H1 (cell line): ENCODE measurements around the gene DYRK1A. TPM values are rescaled to one million over a fixed set of nuclear protein-coding genes. Genes with fewer than 3 reads are reported as not detected.

Experiments used
- CTCF ChIA-PET: fragments of 300-600 bp; sonication (Branson Sonifier 250); formaldehyde crosslinking; loops from one replicate; lab custom pipeline; 2021; ENCODE audit not compliant: partially characterized antibody; lab: Charles Lee
- POLR2A ChIA-PET: fragments of 300-600 bp; sonication (Branson Sonifier 250); formaldehyde crosslinking; loops from one replicate; lab custom pipeline; 2021; ENCODE audit warnings: inconsistent platforms; ENCODE audit not compliant: partially characterized antibody; lab: Charles Lee
- DNase-seq, 2 experiments: peaks; one replicate each; pipeline versions ENCODE4 v3.0.0 to v3.0.0-alpha.2; 2010 to 2022; ENCODE audit warnings: low spot score in 2 of 2, low read depth in 1 of 2, mixed read lengths in 1 of 2
- FAIRE-seq: peaks from 2 replicates; lab custom pipeline; 2011; peaks lifted over from hg19 to GRCh38; lab: Jason Lieb, UNC
- H2AFZ ChIP-seq: 2 replicates; pipeline ENCODE4 v1.8.1; 2012; ENCODE audit warnings: low read length, inconsistent platforms
- H2AK5ac ChIP-seq: 2 replicates; pipeline ENCODE4 v1.6.1; 2013; ENCODE audit warnings: low read depth, low read length
- H2BK120ac ChIP-seq: replicated peaks from 2 replicates; pipeline ENCODE3; 2013; ENCODE audit warnings: low read depth, low read length, inconsistent platforms
- H2BK12ac ChIP-seq: 2 replicates; pipeline ENCODE4 v1.6.1; 2013; ENCODE audit warnings: low read depth, low read length
- H2BK15ac ChIP-seq: 2 replicates; pipeline ENCODE4 v1.6.1; 2013; ENCODE audit warnings: low read length
- H2BK20ac ChIP-seq: 2 replicates; pipeline ENCODE4 v1.6.1; 2013; ENCODE audit warnings: low read length
- H2BK5ac ChIP-seq: 2 replicates; pipeline ENCODE4 v1.6.1; 2013; ENCODE audit warnings: low read depth, low read length
- H3K14ac ChIP-seq: 2 replicates; pipeline ENCODE4 v1.6.1; 2013; ENCODE audit warnings: inconsistent platforms; ENCODE audit not compliant: insufficient read length
- H3K18ac ChIP-seq: 2 replicates; pipeline ENCODE4 v1.6.1; 2013; ENCODE audit warnings: low read length; ENCODE audit errors: extremely low read depth
- H3K23ac ChIP-seq: 2 replicates; pipeline ENCODE4 v1.6.1; 2013; ENCODE audit warnings: inconsistent platforms; ENCODE audit not compliant: insufficient read length
- H3K23me2 ChIP-seq: 2 replicates; pipeline ENCODE4 v1.6.1; 2013; ENCODE audit warnings: low read depth, low read length
- H3K27ac ChIP-seq: 2 replicates; pipeline ENCODE4 v1.6.1; 2011; ENCODE audit warnings: low read depth, low read length, inconsistent platforms
- H3K27me3 ChIP-seq, 4 experiments: replicated peaks in 1 of 4; 1 replicate in 1 of 4; 2 replicates in 3 of 4; pipeline versions ENCODE4 v1.6.1 to v1.8.1; 2011 to 2013; ENCODE audit warnings: low read length in 3 of 4, mild to moderate bottlenecking in 3 of 4, inconsistent platforms in 2 of 4, mixed read lengths in 2 of 4, moderate library complexity in 1 of 4; ENCODE audit not compliant: control insufficient read depth in 3 of 4, insufficient read depth in 3 of 4; ENCODE audit errors: extremely low read depth in 1 of 4
- H3K36me3 ChIP-seq, 4 experiments: 2 replicates each; pipeline versions ENCODE4 v1.6.1 to v1.8.1; 2011 to 2013; ENCODE audit warnings: mild to moderate bottlenecking in 4 of 4, low read length in 3 of 4, moderate library complexity in 2 of 4, control low read depth in 1 of 4, inconsistent platforms in 1 of 4; ENCODE audit not compliant: insufficient read depth in 4 of 4, control insufficient read depth in 2 of 4
- H3K4ac ChIP-seq: replicated peaks from 2 replicates; pipeline ENCODE3; 2013; ENCODE audit warnings: low read length, low read depth, mixed read lengths, inconsistent platforms; ENCODE audit not compliant: insufficient read length
- H3K4me1 ChIP-seq, 4 experiments: replicated peaks in 1 of 4; 1 replicate in 1 of 4; 2 replicates in 3 of 4; pipeline versions ENCODE4 v1.6.1 to v1.8.1; 2011 to 2013; ENCODE audit warnings: low read length in 3 of 4, inconsistent platforms in 2 of 4, mixed read lengths in 1 of 4; ENCODE audit not compliant: insufficient read depth in 4 of 4, control insufficient read depth in 3 of 4
- H3K4me2 ChIP-seq, 2 experiments: 2 replicates each; pipeline versions ENCODE4 v1.6.1 to v1.8.1; 2011 to 2013; ENCODE audit warnings: low read depth in 2 of 2, low read length in 2 of 2, control low read depth in 1 of 2, inconsistent platforms in 1 of 2, mild to moderate bottlenecking in 1 of 2; ENCODE audit not compliant: insufficient read depth in 1 of 2
- H3K4me3 ChIP-seq, 4 experiments: fragments of 200-600, 300-600 bp in 1 of 4; sonication (generic), shearing (Covaris generic), sonication (Bioruptor Twin) in 1 of 4; 2 replicates each; pipeline versions ENCODE4 v1.5.1 to v1.8.1; 2011 to 2016; ENCODE audit warnings: low read length in 4 of 4, low read depth in 3 of 4, control low read depth in 2 of 4, inconsistent platforms in 2 of 4, mild to moderate bottlenecking in 2 of 4, mixed read lengths in 1 of 4, moderate library complexity in 1 of 4; ENCODE audit not compliant: insufficient read depth in 2 of 4; ENCODE audit errors: extremely low read depth in 1 of 4
- H3K56ac ChIP-seq: replicated peaks from 2 replicates; pipeline ENCODE3; 2013; ENCODE audit warnings: low read depth, mild to moderate bottlenecking, mixed read lengths, low read length, inconsistent platforms; ENCODE audit not compliant: insufficient read length
- H3K79me1 ChIP-seq: 2 replicates; pipeline ENCODE4 v1.6.1; 2013; ENCODE audit warnings: low read depth, low read length, control low read depth
- H3K79me2 ChIP-seq, 2 experiments: 2 replicates each; pipeline versions ENCODE4 v1.6.1 to v1.8.1; 2012 to 2013; ENCODE audit warnings: low read length in 2 of 2, mild to moderate bottlenecking in 2 of 2, inconsistent platforms in 1 of 2; ENCODE audit not compliant: insufficient read depth in 2 of 2, control insufficient read depth in 1 of 2
- H3K9ac ChIP-seq, 4 experiments: replicated peaks in 1 of 4; 1 replicate in 1 of 4; 2 replicates in 3 of 4; pipeline versions ENCODE4 v1.6.1 to v1.8.1; 2011 to 2013; ENCODE audit warnings: low read depth in 3 of 4, low read length in 3 of 4, control low read depth in 2 of 4, mild to moderate bottlenecking in 2 of 4, moderate library complexity in 2 of 4, inconsistent platforms in 1 of 4; ENCODE audit errors: extremely low read depth in 1 of 4
- H3K9me3 ChIP-seq, 2 experiments: 2 replicates each; pipeline versions ENCODE4 v1.6.1 to v1.8.1; 2012 to 2013; ENCODE audit warnings: mild to moderate bottlenecking in 2 of 2, moderate library complexity in 2 of 2, control low read depth in 1 of 2, inconsistent platforms in 1 of 2, low read depth in 1 of 2, low read length in 1 of 2, mixed read lengths in 1 of 2; ENCODE audit not compliant: insufficient read depth in 2 of 2
- H4K20me1 ChIP-seq, 2 experiments: replicated peaks in 1 of 2; 2 replicates each; pipeline versions ENCODE3 to v1.8.1; 2011 to 2013; ENCODE audit warnings: inconsistent platforms in 2 of 2, low read length in 2 of 2, mild to moderate bottlenecking in 1 of 2; ENCODE audit not compliant: insufficient read depth in 2 of 2, control insufficient read depth in 1 of 2
- H4K5ac ChIP-seq: 2 replicates; pipeline ENCODE4 v1.6.1; 2013; ENCODE audit warnings: low read length, low read depth, mixed read lengths, inconsistent platforms; ENCODE audit not compliant: insufficient read length
- H4K8ac ChIP-seq: 2 replicates; pipeline ENCODE4 v1.8.0; 2013; ENCODE audit warnings: mild to moderate bottlenecking, moderate library complexity, low read length, inconsistent platforms; ENCODE audit not compliant: insufficient read depth; ENCODE audit errors: extremely low read depth
- H4K91ac ChIP-seq: replicated peaks from 2 replicates; pipeline ENCODE3; 2013; ENCODE audit warnings: low read length, mixed read lengths, inconsistent platforms; ENCODE audit not compliant: insufficient read length
- BCL11A ChIP-seq, 2 experiments: IDR thresholded peaks; one replicate each; pipeline ENCODE4 v1.6.1; 2011; ENCODE audit warnings: low read depth in 2 of 2, low read length in 2 of 2, mild to moderate bottlenecking in 2 of 2
- CEBPB ChIP-seq: IDR thresholded peaks from 2 replicates; pipeline ENCODE4 v1.6.1; 2012; ENCODE audit warnings: low read depth, low read length
- KDM1A ChIP-seq: fragments of 200-600, 300-600 bp; sonication (generic); IDR thresholded peaks from 2 replicates; pipeline ENCODE4 v1.7.1; 2016; ENCODE audit warnings: mild to moderate bottlenecking, low read length, borderline replicate concordance
- NANOG ChIP-seq: IDR thresholded peaks from 2 replicates; pipeline ENCODE4 v1.6.1; 2011; ENCODE audit warnings: low read length, low read depth, mild to moderate bottlenecking, inconsistent platforms; ENCODE audit not compliant: insufficient read depth, poor library complexity, severe bottlenecking
- WGBS, 2 experiments: shearing (Covaris generic) in 1 of 2; methylation state at CpG; one replicate each; pipeline versions ENCODE4 v1.1.6 to v1.1.7; 2013 to 2015; ENCODE audit warnings: low lambda C conversion rate in 2 of 2, mixed read lengths in 2 of 2, inconsistent platforms in 1 of 2, low coverage in 1 of 2, missing lambda C conversion rate in 1 of 2; ENCODE audit not compliant: insufficient replicate concordance in 2 of 2, insufficient coverage in 1 of 2, insufficient read length in 1 of 2; ENCODE audit errors: extremely low coverage in 1 of 2, missing lambda C conversion rate in 1 of 2; 5-methylcytosine and 5-hydroxymethylcytosine counted together
- polyA plus RNA-seq, 7 experiments: library from polyadenylated mRNA; depleted of rRNA in 3 of 7; stranded (reverse) in 5 of 7; unstranded in 2 of 7; fragments of >200 nt in 5 of 7; fragments of 200-250 nt in 2 of 7; gene quantifications; 1 replicate in 5 of 7; 2 replicates in 1 of 7; 4 replicates in 1 of 7; pipeline versions ENCODE4 v1.2.1 to v1.2.3, GENCODE V29; 2011 to 2013; ENCODE audit warnings: missing spikeins in 2 of 7, mixed read lengths in 2 of 7
- total RNA-seq: library from RNA; stranded (reverse); fragmentation: NEBNext Ultra II Directional; extraction: Animal tissue kit (Norgen Biotek cat#: 25700); gene quantifications from 2 replicates; pipeline ENCODE4 v1.2.1, GENCODE V29; 2021
- TF ChIP-seq, protein P1 (sequence below), 3 experiments: IDR thresholded peaks; 1 replicate in 2 of 3; 2 replicates in 1 of 3; pipeline versions ENCODE4 v1.5.1 to v1.6.1; 2011; ENCODE audit warnings: low read length in 3 of 3, mild to moderate bottlenecking in 3 of 3, inconsistent platforms in 2 of 3, low read depth in 1 of 3, moderate library complexity in 1 of 3; ENCODE audit not compliant: insufficient read depth in 1 of 3; ENCODE audit errors: control extremely low read depth in 1 of 3

Gene DYRK1A
- total and polyA plus RNA-seq, 2 of the 8 experiments (the other 6 are each of a cell fraction or from before 2014, with no cell fraction given) = 61.1 to 62.2 TPM

DNA sequence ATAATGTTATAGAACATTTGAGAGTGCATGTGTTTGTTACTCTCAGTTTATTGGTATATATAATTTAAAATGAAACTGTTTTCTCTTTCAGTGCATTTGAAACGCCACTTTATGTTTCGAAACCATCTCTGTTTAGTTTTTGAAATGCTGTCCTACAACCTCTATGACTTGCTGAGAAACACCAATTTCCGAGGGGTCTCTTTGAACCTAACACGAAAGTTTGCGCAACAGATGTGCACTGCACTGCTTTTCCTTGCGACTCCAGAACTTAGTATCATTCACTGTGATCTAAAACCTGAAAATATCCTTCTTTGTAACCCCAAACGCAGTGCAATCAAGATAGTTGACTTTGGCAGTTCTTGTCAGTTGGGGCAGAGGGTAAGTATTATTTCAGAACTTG is 123.5 kb downstream of the DYRK1A start:
- H2BK20ac ChIP-seq = no peak overlapping the region
- ChIA-PET POLR2A (no interaction called here), CTCF (interaction anchor here (0.9 kb wide), 1 partner anchor 146 kb away, joined by 3 read pairs; no protein-coding TSS in a partner anchor)
- no peak overlapping the region for H3K9ac ChIP-seq
- H3K27ac ChIP-seq = no peak overlapping the region
- no peak overlapping the region for H3K18ac ChIP-seq
- H3K23me2 ChIP-seq = no peaks in the 10 kb centered on the region
- no peaks in the 10 kb centered on the region; a peak in 1 of 7 replicates for H3K4me1 ChIP-seq
- H2BK120ac ChIP-seq = no peak overlapping the region
- H2BK12ac ChIP-seq = no peak overlapping the region
- DNase-seq (no peak), FAIRE-seq (no peak)
- peaks cover 0 to 9% of the 10 kb centered on the region in 2 experiments; a peak in 2 of 4 replicates for H3K79me2 ChIP-seq
- WGBS, 2 experiments = 94% methylated on average over 7 of the region's 7 CpGs; no CpG with 5 or more reads in 1 of the 2 experiments
- H3K36me3 ChIP-seq = peaks cover 0 to 28% (median 4%) of the 10 kb centered on the region in 4 experiments; a peak in 4 of 8 replicates
- H4K5ac ChIP-seq = no peak overlapping the region
- H4K8ac ChIP-seq = no peak overlapping the region
- H2BK15ac ChIP-seq = no peak overlapping the region
- no peak overlapping the region for H3K56ac ChIP-seq
- no peaks in the 10 kb centered on the region for H3K79me1 ChIP-seq
- no peak overlapping the region for H3K4me2 ChIP-seq
- no peak overlapping the region for H3K4me3 ChIP-seq
- no peak overlapping the region for H3K23ac ChIP-seq
- TF ChIP-seq NANOG (no peak), BCL11A (IDR thresholded peaks at IDR 0.05; ENCODE audit: low read depth in 2 of 2, low read length in 2 of 2) (no peak), CEBPB (peak; percentile 55; the same call in 1 of the 2 replicates), KDM1A (no peak)
- TF ChIP-seq, protein P1, sequence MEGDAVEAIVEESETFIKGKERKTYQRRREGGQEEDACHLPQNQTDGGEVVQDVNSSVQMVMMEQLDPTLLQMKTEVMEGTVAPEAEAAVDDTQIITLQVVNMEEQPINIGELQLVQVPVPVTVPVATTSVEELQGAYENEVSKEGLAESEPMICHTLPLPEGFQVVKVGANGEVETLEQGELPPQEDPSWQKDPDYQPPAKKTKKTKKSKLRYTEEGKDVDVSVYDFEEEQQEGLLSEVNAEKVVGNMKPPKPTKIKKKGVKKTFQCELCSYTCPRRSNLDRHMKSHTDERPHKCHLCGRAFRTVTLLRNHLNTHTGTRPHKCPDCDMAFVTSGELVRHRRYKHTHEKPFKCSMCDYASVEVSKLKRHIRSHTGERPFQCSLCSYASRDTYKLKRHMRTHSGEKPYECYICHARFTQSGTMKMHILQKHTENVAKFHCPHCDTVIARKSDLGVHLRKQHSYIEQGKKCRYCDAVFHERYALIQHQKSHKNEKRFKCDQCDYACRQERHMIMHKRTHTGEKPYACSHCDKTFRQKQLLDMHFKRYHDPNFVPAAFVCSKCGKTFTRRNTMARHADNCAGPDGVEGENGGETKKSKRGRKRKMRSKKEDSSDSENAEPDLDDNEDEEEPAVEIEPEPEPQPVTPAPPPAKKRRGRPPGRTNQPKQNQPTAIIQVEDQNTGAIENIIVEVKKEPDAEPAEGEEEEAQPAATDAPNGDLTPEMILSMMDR (IDR thresholded peaks at IDR 0.05; ENCODE audit: control extremely low read depth in 1 of 3, insufficient read depth in 1 of 3, low read depth in 1 of 3, low read length in 3 of 3) = no peak
- no peak overlapping the region for H2AK5ac ChIP-seq
- no peak overlapping the region for H2AFZ ChIP-seq
- no peak overlapping the region for H2BK5ac ChIP-seq
- H4K20me1 ChIP-seq = peaks cover 0 to 1% of the 10 kb centered on the region in 2 experiments
- H3K27me3 ChIP-seq = no peaks in the 10 kb centered on the region
- H3K9me3 ChIP-seq = no peaks in the 10 kb centered on the region
- no peak overlapping the region for H4K91ac ChIP-seq
- H3K14ac ChIP-seq = no peak overlapping the region
- no peak overlapping the region for H3K4ac ChIP-seq
